SK-N-SH treated with all-trans-retinoic acid at 6 μM for 48 hours (cell line): ENCODE data around the gene DHX8.

ENCODE experiments used
- CSDC2 ChIP-seq: fragments of 250-450 bp; sonication (Bioruptor Pico); IDR thresholded peaks from 2 replicates; pipeline ENCODE4 v1.5.0; 2020; ENCODE audit warnings: mild to moderate bottlenecking, moderate library complexity
- ZFP3 ChIP-seq: fragments of 250-450 bp; sonication (Bioruptor Pico); IDR thresholded peaks from 2 replicates; pipeline ENCODE4 v1.5.0; 2020; ENCODE audit warnings: mild to moderate bottlenecking, moderate library complexity
- ZNF70 ChIP-seq: fragments of 450-650 bp; formaldehyde crosslinking; IDR thresholded peaks from 2 replicates; pipeline ENCODE4 v1.5.0; 2020; ENCODE audit warnings: mild to moderate bottlenecking, moderate library complexity
- TF ChIP-seq, protein P1 (sequence below): fragments of 250-450 bp; sonication (Bioruptor Pico); IDR thresholded peaks from 2 replicates; pipeline ENCODE4 v1.5.1; 2020; ENCODE audit warnings: low read depth, mild to moderate bottlenecking, moderate library complexity

DNA sequence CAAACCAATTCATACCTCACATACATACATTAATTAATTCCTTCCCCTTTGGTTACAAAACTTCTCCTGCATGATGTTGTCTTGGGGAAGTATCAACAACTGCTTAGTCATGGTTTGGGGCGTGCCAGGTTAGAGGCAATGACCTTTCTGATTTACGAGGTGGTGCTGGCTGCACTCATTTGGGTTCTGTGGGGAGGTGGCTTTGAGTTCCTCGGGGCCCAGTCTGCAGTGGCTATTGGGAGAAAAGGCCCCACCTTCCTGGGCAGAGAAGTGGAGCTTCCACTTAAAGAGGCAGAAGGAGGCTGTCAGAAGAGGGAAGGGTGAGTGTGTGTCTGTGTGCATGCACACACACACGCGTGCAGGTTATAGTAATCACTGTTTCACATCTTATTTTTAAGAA is 72.5 kb downstream of the DHX8 start:
- TF ChIP-seq CSDC2 (CRISPR knock-in tag) (no peak), ZFP3 (no peak), ZNF70 (no peak)
- TF ChIP-seq, protein P1, sequence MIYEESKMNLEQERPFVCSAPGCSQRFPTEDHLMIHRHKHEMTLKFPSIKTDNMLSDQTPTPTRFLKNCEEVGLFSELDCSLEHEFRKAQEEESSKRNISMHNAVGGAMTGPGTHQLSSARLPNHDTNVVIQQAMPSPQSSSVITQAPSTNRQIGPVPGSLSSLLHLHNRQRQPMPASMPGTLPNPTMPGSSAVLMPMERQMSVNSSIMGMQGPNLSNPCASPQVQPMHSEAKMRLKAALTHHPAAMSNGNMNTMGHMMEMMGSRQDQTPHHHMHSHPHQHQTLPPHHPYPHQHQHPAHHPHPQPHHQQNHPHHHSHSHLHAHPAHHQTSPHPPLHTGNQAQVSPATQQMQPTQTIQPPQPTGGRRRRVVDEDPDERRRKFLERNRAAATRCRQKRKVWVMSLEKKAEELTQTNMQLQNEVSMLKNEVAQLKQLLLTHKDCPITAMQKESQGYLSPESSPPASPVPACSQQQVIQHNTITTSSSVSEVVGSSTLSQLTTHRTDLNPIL (CRISPR knock-in tag), result no peak
